ENCODE measurements around the gene LRRC75B. TPM values are rescaled to one million over a fixed set of nuclear protein-coding genes. Genes with fewer than 3 reads are reported as not detected.
A peak's percentile ranks its signal among the peaks of the same experiment; 100 is the strongest.

Gene LRRC75B
- total RNA-seq, 1 donor from 2014 or later: 6.2 TPM

DNA sequence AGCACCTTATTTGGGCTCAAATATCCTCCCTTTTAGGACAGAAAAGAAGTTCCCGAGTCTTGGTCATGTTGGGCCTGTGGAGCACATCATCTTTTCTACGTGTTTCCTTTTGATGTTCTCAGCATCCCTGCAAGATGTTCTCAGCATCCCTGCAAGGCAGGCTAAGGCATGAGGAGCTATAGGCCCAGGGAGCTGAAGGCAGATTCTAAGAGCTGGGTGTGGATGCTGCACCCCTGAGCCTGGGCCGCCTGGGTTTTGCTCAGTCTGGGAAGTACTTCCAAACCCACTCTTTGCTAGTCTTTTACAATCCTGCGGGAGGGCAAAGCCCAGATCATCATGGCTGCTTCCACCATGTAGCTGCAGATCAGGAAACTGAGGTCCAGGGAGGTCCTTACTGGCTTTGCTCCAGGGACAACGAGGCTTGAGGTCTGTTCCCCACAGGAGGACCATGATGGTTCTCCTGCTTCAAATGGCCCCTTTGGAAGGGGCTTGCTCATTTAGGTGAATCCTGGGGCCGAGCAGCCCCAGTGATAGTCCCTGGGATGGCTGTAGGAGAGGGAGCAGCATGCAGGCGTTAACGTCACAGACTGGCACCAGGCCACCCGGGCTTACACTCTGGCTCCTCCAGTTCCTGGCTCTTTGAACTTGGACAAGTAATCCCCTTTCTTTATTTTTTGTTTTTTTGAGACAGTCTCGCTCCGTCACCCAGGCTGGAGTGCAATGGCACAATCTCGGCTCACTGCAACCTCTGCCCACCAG is 10.6 kb downstream of the LRRC75B start:
- Histone ChIP-seq H2AFZ (ENCODE audit: low read depth, low read length) (no peak overlapping the region), H4K20me1 (ENCODE audit: insufficient read depth, low read length) (no peaks in the 10 kb centered on the region), H3K27ac (ENCODE audit: low read depth, low read length) (no peak overlapping the region), H3K4me1 (ENCODE audit: insufficient read depth, low read length) (peaks cover 10% of the 10 kb centered on the region), H3K9ac (ENCODE audit: low read length) (no peak overlapping the region), H3K79me2 (ENCODE audit: insufficient read depth, low read length) (no peaks in the 10 kb centered on the region), H3K4me3 (ENCODE audit: insufficient read depth, low read depth, low read length) (no peak overlapping the region), H3K9me3 (ENCODE audit: insufficient read depth, low read depth, low read length) (no peaks in the 10 kb centered on the region), H3K4me2 (ENCODE audit: low read length) (no peak overlapping the region), H3K36me3 (ENCODE audit: insufficient read depth, low read length) (no peaks in the 10 kb centered on the region), H3K27me3 (ENCODE audit: insufficient read depth, low read length) (no peaks in the 10 kb centered on the region)
- TF ChIP-seq, protein P1, sequence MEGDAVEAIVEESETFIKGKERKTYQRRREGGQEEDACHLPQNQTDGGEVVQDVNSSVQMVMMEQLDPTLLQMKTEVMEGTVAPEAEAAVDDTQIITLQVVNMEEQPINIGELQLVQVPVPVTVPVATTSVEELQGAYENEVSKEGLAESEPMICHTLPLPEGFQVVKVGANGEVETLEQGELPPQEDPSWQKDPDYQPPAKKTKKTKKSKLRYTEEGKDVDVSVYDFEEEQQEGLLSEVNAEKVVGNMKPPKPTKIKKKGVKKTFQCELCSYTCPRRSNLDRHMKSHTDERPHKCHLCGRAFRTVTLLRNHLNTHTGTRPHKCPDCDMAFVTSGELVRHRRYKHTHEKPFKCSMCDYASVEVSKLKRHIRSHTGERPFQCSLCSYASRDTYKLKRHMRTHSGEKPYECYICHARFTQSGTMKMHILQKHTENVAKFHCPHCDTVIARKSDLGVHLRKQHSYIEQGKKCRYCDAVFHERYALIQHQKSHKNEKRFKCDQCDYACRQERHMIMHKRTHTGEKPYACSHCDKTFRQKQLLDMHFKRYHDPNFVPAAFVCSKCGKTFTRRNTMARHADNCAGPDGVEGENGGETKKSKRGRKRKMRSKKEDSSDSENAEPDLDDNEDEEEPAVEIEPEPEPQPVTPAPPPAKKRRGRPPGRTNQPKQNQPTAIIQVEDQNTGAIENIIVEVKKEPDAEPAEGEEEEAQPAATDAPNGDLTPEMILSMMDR (IDR thresholded peaks at IDR 0.05; ENCODE audit: insufficient read depth, low read depth, low read length): no peak
- no peak for TF ChIP-seq EZH2 (IDR thresholded peaks at IDR 0.05; ENCODE audit: insufficient read depth, low read length)
- Mint-ChIP-seq H3K36me3 (ENCODE audit: low read depth, unreplicated experiment) (peaks cover 7% of the 10 kb centered on the region), H3K27ac (ENCODE audit: unreplicated experiment) (no peak overlapping the region), H3K9me3 (ENCODE audit: unreplicated experiment) (no peaks in the 10 kb centered on the region), H3K27me3 (ENCODE audit: low read depth, unreplicated experiment) (no peaks in the 10 kb centered on the region), H3K4me3 (ENCODE audit: unreplicated experiment) (no peak overlapping the region), H3K4me1 (ENCODE audit: low read depth, unreplicated experiment) (peaks cover 8% of the 10 kb centered on the region)
- FAIRE-seq (no peak), DNase-seq (ENCODE audit: low read depth) (no peak)

DNA sequence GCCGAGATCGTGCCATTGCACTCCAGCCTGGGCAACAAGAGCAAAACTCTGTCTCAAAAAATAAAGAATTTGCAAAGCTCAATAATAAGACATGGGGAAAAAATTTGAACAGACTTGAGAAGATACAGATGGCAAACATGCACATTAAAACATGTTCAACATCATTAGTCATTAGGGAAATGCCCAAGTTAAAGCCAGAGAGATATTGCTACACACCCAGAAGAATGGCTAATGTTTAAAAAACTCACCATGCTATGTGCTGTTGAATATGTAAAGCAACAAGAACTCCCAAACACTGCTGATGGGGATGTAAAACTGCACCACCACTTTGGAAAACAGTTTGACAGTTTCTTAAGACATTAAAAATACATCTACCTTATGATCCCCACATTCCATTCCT is 12.6 kb downstream of the LRRC75B start:
- no peak overlapping the region for H3K27ac Mint-ChIP-seq (ENCODE audit: unreplicated experiment)
- H3K9me3 Mint-ChIP-seq (ENCODE audit: unreplicated experiment): no peaks in the 10 kb centered on the region
- no peak overlapping the region for H3K9ac ChIP-seq (ENCODE audit: low read length)
- no peak overlapping the region for H3K4me3 Mint-ChIP-seq (ENCODE audit: unreplicated experiment)
- H3K36me3 Mint-ChIP-seq (ENCODE audit: low read depth, unreplicated experiment): peaks cover 7% of the 10 kb centered on the region
- H4K20me1 ChIP-seq (ENCODE audit: insufficient read depth, low read length): no peaks in the 10 kb centered on the region
- no peak overlapping the region for H3K27ac ChIP-seq (ENCODE audit: low read depth, low read length)
- FAIRE-seq (no peak), DNase-seq (ENCODE audit: low read depth) (peak; percentile 52)
- TF ChIP-seq, protein P1 (IDR thresholded peaks at IDR 0.05; ENCODE audit: insufficient read depth, low read depth, low read length): no peak
- no peak for TF ChIP-seq EZH2 (IDR thresholded peaks at IDR 0.05; ENCODE audit: insufficient read depth, low read length)
- H2AFZ ChIP-seq (ENCODE audit: low read depth, low read length): no peak overlapping the region
- no peaks in the 10 kb centered on the region for H3K27me3 Mint-ChIP-seq (ENCODE audit: low read depth, unreplicated experiment)
- H3K4me1 Mint-ChIP-seq (ENCODE audit: low read depth, unreplicated experiment): peaks cover 8% of the 10 kb centered on the region
- H3K36me3 ChIP-seq (ENCODE audit: insufficient read depth, low read length): no peaks in the 10 kb centered on the region
- peaks cover 10% of the 10 kb centered on the region for H3K4me1 ChIP-seq (ENCODE audit: insufficient read depth, low read length)
- H3K79me2 ChIP-seq (ENCODE audit: insufficient read depth, low read length): no peaks in the 10 kb centered on the region
- no peak overlapping the region for H3K4me3 ChIP-seq (ENCODE audit: insufficient read depth, low read depth, low read length)
- H3K4me2 ChIP-seq (ENCODE audit: low read length): no peak overlapping the region
- no peaks in the 10 kb centered on the region for H3K9me3 ChIP-seq (ENCODE audit: insufficient read depth, low read depth, low read length)
- H3K27me3 ChIP-seq (ENCODE audit: insufficient read depth, low read length): no peaks in the 10 kb centered on the region

DNA sequence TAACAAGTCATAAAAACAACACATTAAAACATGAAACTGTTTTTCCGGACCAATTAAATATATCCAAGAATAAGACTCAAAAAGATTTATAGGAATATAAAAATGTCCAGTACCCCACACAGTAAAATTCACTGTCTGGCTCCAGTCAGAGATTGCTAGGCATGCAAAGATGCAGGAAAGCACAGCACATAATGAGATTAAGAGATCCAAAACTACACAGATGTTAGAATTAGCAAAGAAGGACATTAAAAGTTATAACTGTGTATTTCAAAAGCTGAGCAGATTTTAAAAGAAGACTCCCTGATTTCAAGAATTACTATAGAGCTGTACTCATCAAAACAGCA is 13.6 kb downstream of the LRRC75B start:
- Mint-ChIP-seq H3K36me3 (ENCODE audit: low read depth, unreplicated experiment) (peaks cover 12% of the 10 kb centered on the region), H3K4me3 (ENCODE audit: unreplicated experiment) (no peak overlapping the region), H3K27ac (ENCODE audit: unreplicated experiment) (no peak overlapping the region), H3K9me3 (ENCODE audit: unreplicated experiment) (no peaks in the 10 kb centered on the region), H3K27me3 (ENCODE audit: low read depth, unreplicated experiment) (no peaks in the 10 kb centered on the region), H3K4me1 (ENCODE audit: low read depth, unreplicated experiment) (peaks cover 8% of the 10 kb centered on the region)
- Histone ChIP-seq H3K79me2 (ENCODE audit: insufficient read depth, low read length) (no peaks in the 10 kb centered on the region), H2AFZ (ENCODE audit: low read depth, low read length) (no peak overlapping the region), H3K4me3 (ENCODE audit: insufficient read depth, low read depth, low read length) (no peak overlapping the region), H3K27me3 (ENCODE audit: insufficient read depth, low read length) (no peaks in the 10 kb centered on the region), H3K27ac (ENCODE audit: low read depth, low read length) (no peak overlapping the region), H3K36me3 (ENCODE audit: insufficient read depth, low read length) (no peaks in the 10 kb centered on the region), H4K20me1 (ENCODE audit: insufficient read depth, low read length) (no peaks in the 10 kb centered on the region), H3K4me2 (ENCODE audit: low read length) (no peak overlapping the region), H3K9ac (ENCODE audit: low read length) (no peak overlapping the region), H3K9me3 (ENCODE audit: insufficient read depth, low read depth, low read length) (no peaks in the 10 kb centered on the region), H3K4me1 (ENCODE audit: insufficient read depth, low read length) (peaks cover 10% of the 10 kb centered on the region)
- FAIRE-seq: no peak
- TF ChIP-seq, protein P1 (IDR thresholded peaks at IDR 0.05; ENCODE audit: insufficient read depth, low read depth, low read length): no peak
- no peak for TF ChIP-seq EZH2 (IDR thresholded peaks at IDR 0.05; ENCODE audit: insufficient read depth, low read length)
- DNase-seq (ENCODE audit: low read depth): no peak

Data from astrocyte (in vitro differentiated cells and primary cell).